ENCODE data around the gene TCF4. TPM values are rescaled to one million over a fixed set of nuclear protein-coding genes. Genes with fewer than 3 reads are reported as not detected.

TCF4 gene
- total and polyA plus RNA-seq, 8 donors, result 5.1 to 187 (median 39.9) TPM

- H3K27ac ChIP-seq, result no peak overlapping the region
- TF ChIP-seq EP300 (IDR thresholded peaks at IDR 0.05) (no peak), CTCF (IDR thresholded peaks at IDR 0.05) (no peak), POLR2AphosphoS5 (IDR thresholded peaks at IDR 0.05) (no peak), POLR2A (IDR thresholded peaks at IDR 0.05) (no peak)
- no peak overlapping the region for H3K4me3 ChIP-seq
- intact Hi-C loops (cut with DNase I; ENCODE audit: low total_unique reads), result no loop called here
- WGBS, 5 donors, result 22 to 44% (median 39%) methylated on average over 1 of the region's 1 CpG
- peaks cover 0 to 59% (median 22%) of the 10 kb centered on the region in 4 donors for H3K4me1 ChIP-seq
- no peaks in the 10 kb centered on the region for H3K9me3 ChIP-seq
- no peak for DNase-seq
- H3K36me3 ChIP-seq, result peaks cover 0 to 54% (median 24%) of the 10 kb centered on the region in 4 donors
- H3K27me3 ChIP-seq, result no peaks in the 10 kb centered on the region
Measured at GRCh38 chr18:55262021-55262560, 325.9 kb downstream of the TCF4 start.

- TF ChIP-seq EP300 (IDR thresholded peaks at IDR 0.05) (no peak), POLR2A (IDR thresholded peaks at IDR 0.05) (no peak), POLR2AphosphoS5 (IDR thresholded peaks at IDR 0.05) (no peak), CTCF (IDR thresholded peaks at IDR 0.05) (no peak)
- WGBS, 5 donors, result 30 to 54% (median 49%) methylated on average over 4 of the region's 4 CpGs
- intact Hi-C loops (cut with DNase I; ENCODE audit: low total_unique reads), result no loop called here
- Histone ChIP-seq H3K27me3 (no peaks in the 10 kb centered on the region), H3K4me1 (peaks cover 0 to 50% (median 18%) of the 10 kb centered on the region in 4 donors), H3K4me3 (no peak overlapping the region), H3K36me3 (peaks cover 0 to 52% (median 31%) of the 10 kb centered on the region in 4 donors), H3K9me3 (no peaks in the 10 kb centered on the region), H3K27ac (no peak overlapping the region)
- DNase-seq, result no peak
Measured at GRCh38 chr18:55261253-55261652, 326.7 kb downstream of the TCF4 start.

GRCh38 chr18:55258088-55258487, 329.9 kb downstream of the TCF4 start:
- 91 to 96% (median 94%) methylated on average over 4 of the region's 4 CpGs for WGBS, 5 donors
- H3K4me3 ChIP-seq, result no peak overlapping the region
- H3K27me3 ChIP-seq, result no peaks in the 10 kb centered on the region
- H3K4me1 ChIP-seq, result peaks cover 0 to 20% (median 7%) of the 10 kb centered on the region in 4 donors
- intact Hi-C loops (cut with DNase I; ENCODE audit: low total_unique reads), result no loop called here
- no peak for DNase-seq
- TF ChIP-seq POLR2AphosphoS5 (IDR thresholded peaks at IDR 0.05) (no peak), POLR2A (IDR thresholded peaks at IDR 0.05) (no peak), EP300 (IDR thresholded peaks at IDR 0.05) (no peak), CTCF (IDR thresholded peaks at IDR 0.05) (no peak)
- H3K27ac ChIP-seq, result no peak overlapping the region
- peaks cover 0 to 57% (median 45%) of the 10 kb centered on the region in 4 donors for H3K36me3 ChIP-seq
- H3K9me3 ChIP-seq, result no peaks in the 10 kb centered on the region

- intact Hi-C loops (cut with DNase I; ENCODE audit: low total_unique reads), result no loop called here
- Histone ChIP-seq H3K36me3 (peaks cover 0 to 57% (median 45%) of the 10 kb centered on the region in 4 donors), H3K4me3 (no peak overlapping the region), H3K27ac (no peak overlapping the region), H3K4me1 (peaks cover 0 to 22% (median 11%) of the 10 kb centered on the region in 4 donors), H3K9me3 (no peaks in the 10 kb centered on the region), H3K27me3 (no peaks in the 10 kb centered on the region)
- TF ChIP-seq POLR2A (IDR thresholded peaks at IDR 0.05) (no peak), CTCF (IDR thresholded peaks at IDR 0.05) (no peak), EP300 (IDR thresholded peaks at IDR 0.05) (no peak), POLR2AphosphoS5 (IDR thresholded peaks at IDR 0.05) (no peak)
- WGBS, 5 donors, result 91 to 100% (median 96%) methylated on average over 1 of the region's 1 CpG
- no peak for DNase-seq
Measured at GRCh38 chr18:55256929-55257289, 331.1 kb downstream of the TCF4 start.

Measured in stomach (tissue), 9 donors.